ENCODE measurements around the gene TRA2B. TPM values are rescaled to one million over a fixed set of nuclear protein-coding genes. Genes with fewer than 3 reads are reported as not detected.

The TRA2B gene
- polyA plus RNA-seq, 1 experiment = 216 TPM

- no peak overlapping the region for H3K4me3 ChIP-seq (ENCODE audit: low read depth, low read length)
- ChIA-PET CTCF (no interaction called here), POLR2A (no interaction called here)
- no peak for DNase-seq (ENCODE audit: low read depth, low spot score)
- TF ChIP-seq, protein P1, sequence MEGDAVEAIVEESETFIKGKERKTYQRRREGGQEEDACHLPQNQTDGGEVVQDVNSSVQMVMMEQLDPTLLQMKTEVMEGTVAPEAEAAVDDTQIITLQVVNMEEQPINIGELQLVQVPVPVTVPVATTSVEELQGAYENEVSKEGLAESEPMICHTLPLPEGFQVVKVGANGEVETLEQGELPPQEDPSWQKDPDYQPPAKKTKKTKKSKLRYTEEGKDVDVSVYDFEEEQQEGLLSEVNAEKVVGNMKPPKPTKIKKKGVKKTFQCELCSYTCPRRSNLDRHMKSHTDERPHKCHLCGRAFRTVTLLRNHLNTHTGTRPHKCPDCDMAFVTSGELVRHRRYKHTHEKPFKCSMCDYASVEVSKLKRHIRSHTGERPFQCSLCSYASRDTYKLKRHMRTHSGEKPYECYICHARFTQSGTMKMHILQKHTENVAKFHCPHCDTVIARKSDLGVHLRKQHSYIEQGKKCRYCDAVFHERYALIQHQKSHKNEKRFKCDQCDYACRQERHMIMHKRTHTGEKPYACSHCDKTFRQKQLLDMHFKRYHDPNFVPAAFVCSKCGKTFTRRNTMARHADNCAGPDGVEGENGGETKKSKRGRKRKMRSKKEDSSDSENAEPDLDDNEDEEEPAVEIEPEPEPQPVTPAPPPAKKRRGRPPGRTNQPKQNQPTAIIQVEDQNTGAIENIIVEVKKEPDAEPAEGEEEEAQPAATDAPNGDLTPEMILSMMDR (IDR thresholded peaks at IDR 0.05; ENCODE audit: low read depth, low read length) = no peak
- H3K27ac ChIP-seq (ENCODE audit: low read depth, low read length) = no peak overlapping the region
- no peaks in the 10 kb centered on the region for H3K9me3 ChIP-seq (ENCODE audit: control insufficient read depth, insufficient read depth, low read length)
- H3K27me3 ChIP-seq (ENCODE audit: control insufficient read depth, insufficient read depth, low read length) = peaks cover 5% of the 10 kb centered on the region
These were observed 50.7 kb downstream of the TRA2B start for GRCh38 chr3:185887066-185887465.

DNA sequence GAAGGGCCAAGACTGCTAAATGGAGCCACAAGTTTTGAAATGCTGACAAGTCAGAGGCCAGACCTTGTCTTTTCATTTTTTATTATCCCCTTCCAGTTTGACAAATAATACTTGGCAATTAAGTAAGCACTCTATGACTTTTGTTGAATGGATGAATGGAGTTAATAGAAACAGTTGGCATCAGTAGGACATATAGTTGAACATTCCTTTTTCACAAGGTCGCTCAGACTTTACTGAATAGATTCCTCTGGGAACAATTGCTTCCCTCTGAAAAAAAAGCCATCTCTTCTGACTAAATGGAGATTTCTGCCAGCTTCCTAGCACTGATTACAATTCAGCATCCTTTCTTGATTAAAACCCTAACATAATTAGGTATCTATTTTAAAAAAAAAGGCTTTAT is 53.2 kb downstream of the TRA2B start:
- ChIA-PET POLR2A (no interaction called here), CTCF (interaction anchor here (1.1 kb wide), 1 partner anchor 59 kb away, joined by 4 read pairs; no protein-coding TSS in a partner anchor)
- no peak overlapping the region for H3K27ac ChIP-seq (ENCODE audit: low read depth, low read length)
- no peak overlapping the region for H3K4me3 ChIP-seq (ENCODE audit: low read depth, low read length)
- no peak for DNase-seq (ENCODE audit: low read depth, low spot score)
- no peaks in the 10 kb centered on the region for H3K9me3 ChIP-seq (ENCODE audit: control insufficient read depth, insufficient read depth, low read length)
- TF ChIP-seq, protein P1 (IDR thresholded peaks at IDR 0.05; ENCODE audit: low read depth, low read length) = no peak
- H3K27me3 ChIP-seq (ENCODE audit: control insufficient read depth, insufficient read depth, low read length) = no peaks in the 10 kb centered on the region

DNA sequence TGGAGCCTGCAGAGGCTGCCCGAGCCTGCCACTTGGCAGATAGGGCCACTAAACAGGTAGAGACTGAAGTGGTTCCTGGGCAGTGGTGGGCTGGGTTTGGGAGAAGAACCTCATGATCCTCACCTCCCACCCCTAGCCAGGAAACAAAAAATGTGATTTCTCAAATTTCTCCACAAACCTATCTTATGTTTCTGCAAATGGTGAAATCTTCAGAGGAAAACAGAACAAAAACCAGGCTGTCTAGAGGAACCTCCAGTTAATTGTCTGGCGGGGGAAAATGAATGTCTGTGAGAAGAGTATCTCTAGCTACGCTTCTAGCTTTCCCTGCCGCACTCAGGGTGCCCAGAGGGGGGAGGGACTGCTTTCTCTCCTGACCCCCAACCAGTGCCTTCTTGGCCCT is 55.9 kb downstream of the TRA2B start:
- Histone ChIP-seq H3K4me3 (ENCODE audit: low read depth, low read length) (no peak overlapping the region), H3K27ac (ENCODE audit: low read depth, low read length) (no peak overlapping the region), H3K27me3 (ENCODE audit: control insufficient read depth, insufficient read depth, low read length) (no peaks in the 10 kb centered on the region), H3K9me3 (ENCODE audit: control insufficient read depth, insufficient read depth, low read length) (no peaks in the 10 kb centered on the region)
- CTCF ChIA-PET = no interaction called here
- POLR2A ChIA-PET = no interaction called here
- DNase-seq (ENCODE audit: low read depth, low spot score) = no peak
- TF ChIP-seq, protein P1 (IDR thresholded peaks at IDR 0.05; ENCODE audit: low read depth, low read length) = no peak

DNA sequence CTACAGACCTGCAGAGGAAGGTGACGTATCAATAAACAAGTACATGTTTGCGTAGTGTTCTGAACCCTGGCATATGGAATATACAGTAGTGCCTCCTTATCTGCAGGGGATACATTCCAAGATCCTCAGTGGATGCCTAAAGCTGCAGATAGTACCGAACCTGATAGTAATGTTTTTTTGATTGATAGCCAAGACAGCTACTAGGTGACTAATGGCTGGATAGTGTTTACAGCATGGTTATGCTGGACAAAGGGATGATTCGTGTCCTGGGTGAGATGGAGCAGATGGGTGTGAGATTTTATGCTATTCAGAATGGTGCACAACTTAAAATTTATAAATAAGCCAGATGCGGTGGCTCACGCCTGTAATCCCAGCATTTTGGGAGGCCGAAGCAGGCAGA is 57.2 kb downstream of the TRA2B start:
- H3K9me3 ChIP-seq (ENCODE audit: control insufficient read depth, insufficient read depth, low read length) = no peaks in the 10 kb centered on the region
- ChIA-PET POLR2A (no interaction called here), CTCF (interaction anchor here (0.6 to 1.3 kb wide), 2 partner anchors 73 to 220 kb away, joined by 3 to 10 read pairs; no protein-coding TSS in a partner anchor)
- TF ChIP-seq, protein P1 (IDR thresholded peaks at IDR 0.05; ENCODE audit: low read depth, low read length) = no peak
- H3K27ac ChIP-seq (ENCODE audit: low read depth, low read length) = no peak overlapping the region
- no peak overlapping the region for H3K4me3 ChIP-seq (ENCODE audit: low read depth, low read length)
- H3K27me3 ChIP-seq (ENCODE audit: control insufficient read depth, insufficient read depth, low read length) = no peaks in the 10 kb centered on the region
- DNase-seq (ENCODE audit: low read depth, low spot score) = no peak

GRCh38 chr3:185878920-185879319 is 58.9 kb downstream of the TRA2B start:
- no peak overlapping the region for H3K4me3 ChIP-seq (ENCODE audit: low read depth, low read length)
- TF ChIP-seq, protein P1 (IDR thresholded peaks at IDR 0.05; ENCODE audit: low read depth, low read length) = no peak
- no peak for DNase-seq (ENCODE audit: low read depth, low spot score)
- no peak overlapping the region for H3K27ac ChIP-seq (ENCODE audit: low read depth, low read length)
- ChIA-PET POLR2A (no interaction called here), CTCF (interaction anchor here (0.6 to 0.7 kb wide), 2 partner anchors 42 to 75 kb away, joined by 4 to 5 read pairs; no protein-coding TSS in a partner anchor)
- H3K27me3 ChIP-seq (ENCODE audit: control insufficient read depth, insufficient read depth, low read length) = peaks cover 3% of the 10 kb centered on the region
- H3K9me3 ChIP-seq (ENCODE audit: control insufficient read depth, insufficient read depth, low read length) = no peaks in the 10 kb centered on the region
